ENCODE results near the gene ACTL7A. TPM values are rescaled to one million over a fixed set of nuclear protein-coding genes. Genes with fewer than 3 reads are reported as not detected.

Gene ACTL7A
- total and polyA plus RNA-seq, 9 of the 15 experiments (the other 6 are each of a cell fraction or from before 2014, with no cell fraction given): not detected

GRCh38 chr9:108831496-108832178 lies 30.4 kb upstream of the ACTL7A start:
- no peaks in the 10 kb centered on the region for H3K9me1 ChIP-seq (ENCODE audit: control insufficient read depth, insufficient read depth, low read length)
- H3K4me3 ChIP-seq: no peak overlapping the region
- H3K4me1 ChIP-seq (replicated peaks in 1 of 2; ENCODE audit: control insufficient read depth in 2 of 2, insufficient read depth in 2 of 2, low read length in 2 of 2): no peaks in the 10 kb centered on the region; a peak in 1 of 5 replicates
- WGBS (ENCODE audit: insufficient coverage, low coverage, missing lambda C conversion rate): 0% methylated on average over 1 of the region's 1 CpG
- H3K79me2 ChIP-seq (ENCODE audit: control insufficient read depth, insufficient read depth, low read length): no peaks in the 10 kb centered on the region
- in situ Hi-C loops (cut with MboI): no loop called here
- TF ChIP-seq CREM (IDR thresholded peaks at IDR 0.05; ENCODE audit: low read depth) (no peak), HMG20A (CRISPR knock-in tag; conservative IDR thresholded peaks at IDR 0.05) (no peak), ZNF174 (CRISPR knock-in tag; IDR thresholded peaks at IDR 0.05) (no peak), MAFK (IDR thresholded peaks at IDR 0.05; ENCODE audit: low read length) (no peak), TAF15 (IDR thresholded peaks at IDR 0.05; ENCODE audit: low read depth, low read length) (no peak), C11orf30 (IDR thresholded peaks at IDR 0.05; ENCODE audit: low read depth) (no peak)
- no peaks in the 10 kb centered on the region for H3K9me3 ChIP-seq (replicated peaks; ENCODE audit: control insufficient read depth, insufficient read depth, low read depth, low read length)
- ChIA-PET CTCF (ENCODE audit: low intra/inter-chr PET ratio) (no interaction called here), POLR2A (interaction anchor here (0.6 kb wide), 1 partner anchor 1082 kb away, joined by 3 read pairs; no protein-coding TSS in a partner anchor)
- H3K27me3 ChIP-seq (ENCODE audit: control insufficient read depth in 2 of 2, insufficient read depth in 2 of 2, low read length in 2 of 2): peaks cover 10 to 18% of the 10 kb centered on the region in 2 experiments; a peak in 4 of 5 replicates
- FAIRE-seq (no peak), ATAC-seq (no peak), DNase-seq (ENCODE audit: extremely low read depth in 1 of 4, low spot score in 3 of 4) (no peak)
- H3K27ac ChIP-seq (ENCODE audit: extremely low read depth, low read depth, low read length): no peak overlapping the region
- H2AFZ ChIP-seq (ENCODE audit: low read depth, low read length): no peak overlapping the region
- H4K20me1 ChIP-seq (replicated peaks; ENCODE audit: control insufficient read depth, insufficient read depth, low read length): no peaks in the 10 kb centered on the region
- H3K9ac ChIP-seq (ENCODE audit: insufficient read depth in 1 of 2, low read depth in 2 of 2, low read length in 2 of 2): no peak overlapping the region
- H3K4me2 ChIP-seq (ENCODE audit: insufficient read depth, low read length): no peak overlapping the region
- H3K36me3 ChIP-seq (ENCODE audit: control insufficient read depth, insufficient read depth, low read length): no peaks in the 10 kb centered on the region
- no TSS peak for BruUV-seq (replicated peaks)
- intact Hi-C loops (cut with micrococcal nuclease): no loop called here

GRCh38 chr9:108832179-108832500 lies 29.9 kb upstream of the ACTL7A start:
- H3K9me1 ChIP-seq (ENCODE audit: control insufficient read depth, insufficient read depth, low read length): no peaks in the 10 kb centered on the region
- no peaks in the 10 kb centered on the region for H3K79me2 ChIP-seq (ENCODE audit: control insufficient read depth, insufficient read depth, low read length)
- H3K4me2 ChIP-seq (ENCODE audit: insufficient read depth, low read length): no peak overlapping the region
- H3K9me3 ChIP-seq (replicated peaks; ENCODE audit: control insufficient read depth, insufficient read depth, low read depth, low read length): no peaks in the 10 kb centered on the region
- H3K9ac ChIP-seq (ENCODE audit: insufficient read depth in 1 of 2, low read depth in 2 of 2, low read length in 2 of 2): no peak overlapping the region
- ChIA-PET CTCF (ENCODE audit: low intra/inter-chr PET ratio) (no interaction called here), POLR2A (interaction anchor here (0.6 kb wide), 1 partner anchor 1082 kb away, joined by 3 read pairs; no protein-coding TSS in a partner anchor)
- in situ Hi-C loops (cut with MboI): no loop called here
- no peaks in the 10 kb centered on the region; a peak in 1 of 5 replicates for H3K4me1 ChIP-seq (replicated peaks in 1 of 2; ENCODE audit: control insufficient read depth in 2 of 2, insufficient read depth in 2 of 2, low read length in 2 of 2)
- no peaks in the 10 kb centered on the region for H4K20me1 ChIP-seq (replicated peaks; ENCODE audit: control insufficient read depth, insufficient read depth, low read length)
- intact Hi-C loops (cut with micrococcal nuclease): no loop called here
- no peaks in the 10 kb centered on the region for H3K36me3 ChIP-seq (ENCODE audit: control insufficient read depth, insufficient read depth, low read length)
- peaks cover 10 to 18% of the 10 kb centered on the region in 2 experiments; a peak in 4 of 5 replicates for H3K27me3 ChIP-seq (ENCODE audit: control insufficient read depth in 2 of 2, insufficient read depth in 2 of 2, low read length in 2 of 2)
- no peak overlapping the region for H3K27ac ChIP-seq (ENCODE audit: extremely low read depth, low read depth, low read length)
- DNase-seq (ENCODE audit: extremely low read depth in 1 of 4, low spot score in 3 of 4) (no peak), FAIRE-seq (no peak), ATAC-seq (no peak)
- no TSS peak for BruUV-seq (replicated peaks)
- H3K4me3 ChIP-seq: no peak overlapping the region
- H2AFZ ChIP-seq (ENCODE audit: low read depth, low read length): no peak overlapping the region
- 0% methylated on average over 2 of the region's 3 CpGs for WGBS (ENCODE audit: insufficient coverage, low coverage, missing lambda C conversion rate)
- TF ChIP-seq ZNF263 (CRISPR knock-in tag; IDR thresholded peaks at IDR 0.05; ENCODE audit: borderline replicate concordance) (no peak), ZNF57 (CRISPR knock-in tag; IDR thresholded peaks at IDR 0.05) (no peak), ZNF165 (CRISPR knock-in tag; IDR thresholded peaks at IDR 0.05; ENCODE audit: borderline replicate concordance) (no peak), IRF2 (CRISPR knock-in tag; IDR thresholded peaks at IDR 0.05) (no peak)
- TF ChIP-seq, protein P1, sequence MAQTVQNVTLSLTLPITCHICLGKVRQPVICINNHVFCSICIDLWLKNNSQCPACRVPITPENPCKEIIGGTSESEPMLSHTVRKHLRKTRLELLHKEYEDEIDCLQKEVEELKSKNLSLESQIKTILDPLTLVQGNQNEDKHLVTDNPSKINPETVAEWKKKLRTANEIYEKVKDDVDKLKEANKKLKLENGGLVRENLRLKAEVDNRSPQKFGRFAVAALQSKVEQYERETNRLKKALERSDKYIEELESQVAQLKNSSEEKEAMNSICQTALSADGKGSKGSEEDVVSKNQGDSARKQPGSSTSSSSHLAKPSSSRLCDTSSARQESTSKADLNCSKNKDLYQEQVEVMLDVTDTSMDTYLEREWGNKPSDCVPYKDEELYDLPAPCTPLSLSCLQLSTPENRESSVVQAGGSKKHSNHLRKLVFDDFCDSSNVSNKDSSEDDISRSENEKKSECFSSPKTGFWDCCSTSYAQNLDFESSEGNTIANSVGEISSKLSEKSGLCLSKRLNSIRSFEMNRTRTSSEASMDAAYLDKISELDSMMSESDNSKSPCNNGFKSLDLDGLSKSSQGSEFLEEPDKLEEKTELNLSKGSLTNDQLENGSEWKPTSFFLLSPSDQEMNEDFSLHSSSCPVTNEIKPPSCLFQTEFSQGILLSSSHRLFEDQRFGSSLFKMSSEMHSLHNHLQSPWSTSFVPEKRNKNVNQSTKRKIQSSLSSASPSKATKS (CRISPR knock-in tag; IDR thresholded peaks at IDR 0.05): no peak
- TF ChIP-seq, protein P2, sequence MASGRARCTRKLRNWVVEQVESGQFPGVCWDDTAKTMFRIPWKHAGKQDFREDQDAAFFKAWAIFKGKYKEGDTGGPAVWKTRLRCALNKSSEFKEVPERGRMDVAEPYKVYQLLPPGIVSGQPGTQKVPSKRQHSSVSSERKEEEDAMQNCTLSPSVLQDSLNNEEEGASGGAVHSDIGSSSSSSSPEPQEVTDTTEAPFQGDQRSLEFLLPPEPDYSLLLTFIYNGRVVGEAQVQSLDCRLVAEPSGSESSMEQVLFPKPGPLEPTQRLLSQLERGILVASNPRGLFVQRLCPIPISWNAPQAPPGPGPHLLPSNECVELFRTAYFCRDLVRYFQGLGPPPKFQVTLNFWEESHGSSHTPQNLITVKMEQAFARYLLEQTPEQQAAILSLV (tag; IDR thresholded peaks at IDR 0.05): no peak

Measured in K562 (cell line).